Subcutaneous adipose tissue (tissue), 4 donors: ENCODE results near the gene THYN1. TPM values are rescaled to one million over a fixed set of nuclear protein-coding genes. Genes with fewer than 3 reads are reported as not detected.

Experiments used
- total RNA-seq, 4 donors: library from RNA; depleted of rRNA; stranded (reverse); fragments of >200 nt; gene quantifications; one replicate each; pipeline ENCODE4 v1.1.0, GENCODE V29; 2016
- TF ChIP-seq, protein P1 (sequence below): fragments of 450-650 bp; IDR thresholded peaks from one replicate; pipeline ENCODE4 v1.5.1; 2016; ENCODE audit warnings: low read depth, mild to moderate bottlenecking, control low read depth, antibody characterized with exemption, moderate library complexity

Gene THYN1
- total RNA-seq, 4 donors from 2014 or later = 48.9 to 124 (median 56.4) TPM

DNA sequence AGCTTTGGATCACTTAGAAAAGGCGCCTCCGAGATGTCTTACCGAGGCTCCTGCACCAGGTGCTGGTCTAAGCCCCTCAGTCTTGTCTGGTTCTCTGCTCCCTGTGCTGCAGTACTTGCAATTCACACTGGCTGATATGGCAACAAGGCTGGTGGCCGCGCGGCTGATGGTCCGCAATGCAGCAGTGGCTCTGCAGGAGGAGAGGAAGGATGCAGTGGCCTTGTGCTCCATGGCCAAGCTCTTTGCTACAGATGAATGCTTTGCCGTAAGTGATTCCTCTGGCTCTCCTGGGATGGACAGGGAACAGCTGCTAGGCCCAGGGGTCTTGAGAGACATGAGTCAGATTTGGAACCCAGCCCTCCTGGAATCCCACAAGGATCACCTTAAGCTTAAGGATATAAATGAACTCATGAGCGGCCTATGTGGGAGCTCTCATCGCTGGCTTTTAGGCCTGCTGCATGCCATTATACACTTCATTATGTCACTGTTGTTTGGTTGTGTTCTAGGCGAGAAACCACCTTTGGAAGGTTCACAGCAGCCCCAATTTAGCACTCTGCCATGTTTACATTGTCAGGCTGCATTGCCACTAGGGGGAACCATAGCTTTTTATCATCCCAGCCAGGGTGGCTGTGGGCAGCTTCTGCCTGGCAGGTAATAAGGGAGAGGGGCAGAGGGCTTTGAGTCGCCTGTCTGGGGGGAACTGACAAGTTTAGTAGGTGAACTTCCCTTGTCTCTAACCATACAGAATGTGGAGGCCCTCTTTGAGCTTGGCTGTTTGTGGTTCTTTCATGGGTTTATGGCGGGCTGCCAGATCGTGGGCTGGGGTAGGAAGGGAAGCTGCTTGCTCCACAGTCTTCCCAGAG is 8.7 kb upstream of the THYN1 start:
- TF ChIP-seq, protein P1, sequence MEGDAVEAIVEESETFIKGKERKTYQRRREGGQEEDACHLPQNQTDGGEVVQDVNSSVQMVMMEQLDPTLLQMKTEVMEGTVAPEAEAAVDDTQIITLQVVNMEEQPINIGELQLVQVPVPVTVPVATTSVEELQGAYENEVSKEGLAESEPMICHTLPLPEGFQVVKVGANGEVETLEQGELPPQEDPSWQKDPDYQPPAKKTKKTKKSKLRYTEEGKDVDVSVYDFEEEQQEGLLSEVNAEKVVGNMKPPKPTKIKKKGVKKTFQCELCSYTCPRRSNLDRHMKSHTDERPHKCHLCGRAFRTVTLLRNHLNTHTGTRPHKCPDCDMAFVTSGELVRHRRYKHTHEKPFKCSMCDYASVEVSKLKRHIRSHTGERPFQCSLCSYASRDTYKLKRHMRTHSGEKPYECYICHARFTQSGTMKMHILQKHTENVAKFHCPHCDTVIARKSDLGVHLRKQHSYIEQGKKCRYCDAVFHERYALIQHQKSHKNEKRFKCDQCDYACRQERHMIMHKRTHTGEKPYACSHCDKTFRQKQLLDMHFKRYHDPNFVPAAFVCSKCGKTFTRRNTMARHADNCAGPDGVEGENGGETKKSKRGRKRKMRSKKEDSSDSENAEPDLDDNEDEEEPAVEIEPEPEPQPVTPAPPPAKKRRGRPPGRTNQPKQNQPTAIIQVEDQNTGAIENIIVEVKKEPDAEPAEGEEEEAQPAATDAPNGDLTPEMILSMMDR = no peak

DNA sequence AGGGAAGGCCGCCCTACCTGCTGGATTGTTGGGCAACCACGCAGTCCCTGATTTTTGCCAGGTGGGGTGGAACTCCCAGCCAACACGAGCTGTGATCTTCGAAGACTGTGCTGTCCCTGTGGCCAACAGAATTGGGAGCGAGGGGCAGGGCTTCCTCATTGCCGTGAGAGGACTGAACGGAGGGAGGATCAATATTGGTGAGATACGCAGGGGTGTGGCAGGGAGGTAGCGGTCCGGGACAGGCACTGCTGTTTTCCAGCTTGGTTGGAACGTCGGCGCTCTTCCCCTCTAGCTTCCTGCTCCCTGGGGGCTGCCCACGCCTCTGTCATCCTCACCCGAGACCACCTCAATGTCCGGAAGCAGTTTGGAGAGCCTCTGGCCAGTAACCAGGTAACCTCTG is 7.8 kb upstream of the THYN1 start:
- TF ChIP-seq, protein P1 = no peak

DNA sequence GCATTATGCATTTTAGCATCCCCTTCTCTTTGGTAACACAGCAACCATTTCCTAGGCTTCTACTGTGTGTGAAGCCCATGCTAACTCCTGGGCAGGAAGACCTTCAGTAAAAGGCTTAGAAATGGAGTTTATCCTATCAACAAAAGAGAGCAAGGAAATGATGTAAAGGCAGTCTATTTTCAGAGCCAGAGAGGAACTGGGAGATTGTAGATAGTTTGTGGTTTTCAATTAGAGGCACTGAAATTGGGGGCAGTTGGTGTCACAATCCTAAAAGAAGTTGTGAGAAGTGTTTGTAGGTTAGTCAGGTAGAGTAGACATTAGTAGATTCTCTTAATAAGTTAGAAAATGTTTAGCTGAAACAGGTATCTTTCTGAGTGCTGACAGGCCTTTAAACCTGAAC is 7.4 kb upstream of the THYN1 start:
- TF ChIP-seq, protein P1 = no peak

DNA sequence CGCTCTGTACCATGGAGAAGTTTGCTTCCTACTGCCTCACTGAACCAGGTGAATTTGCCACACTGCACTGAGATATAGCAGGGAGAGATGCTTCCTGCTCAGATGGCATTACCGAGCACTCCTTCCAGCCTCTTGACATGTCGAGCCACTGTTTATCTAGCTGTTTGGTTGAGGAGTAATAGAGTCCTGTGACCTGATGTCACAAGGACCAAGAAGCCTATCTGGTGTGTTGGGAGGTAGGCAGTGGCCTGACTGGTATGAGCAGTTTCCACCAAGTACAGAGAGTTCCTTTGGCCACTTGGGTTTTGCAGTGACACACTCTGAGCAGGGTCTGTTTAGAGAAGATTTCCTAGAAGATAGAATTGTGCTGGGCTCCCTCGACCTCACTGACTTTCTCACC is 5.4 kb upstream of the THYN1 start:
- TF ChIP-seq, protein P1 = no peak

DNA sequence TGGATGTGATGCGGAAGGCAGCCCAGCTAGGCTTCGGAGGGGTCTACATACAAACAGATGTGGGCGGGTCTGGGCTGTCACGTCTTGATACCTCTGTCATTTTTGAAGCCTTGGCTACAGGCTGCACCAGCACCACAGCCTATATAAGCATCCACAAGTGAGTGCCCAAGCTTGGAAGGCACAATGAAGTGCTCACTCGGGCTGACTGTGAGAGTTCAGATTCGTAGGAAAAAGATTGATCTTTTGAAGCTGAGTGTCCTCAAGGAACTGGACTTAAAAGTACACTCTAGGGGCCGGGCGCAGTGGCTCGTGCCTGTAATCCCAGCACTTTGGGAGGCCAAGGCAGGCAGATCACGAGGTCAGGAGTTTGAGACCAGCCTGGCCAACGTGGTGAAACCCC is 3.9 kb upstream of the THYN1 start:
- TF ChIP-seq, protein P1 = no peak

DNA sequence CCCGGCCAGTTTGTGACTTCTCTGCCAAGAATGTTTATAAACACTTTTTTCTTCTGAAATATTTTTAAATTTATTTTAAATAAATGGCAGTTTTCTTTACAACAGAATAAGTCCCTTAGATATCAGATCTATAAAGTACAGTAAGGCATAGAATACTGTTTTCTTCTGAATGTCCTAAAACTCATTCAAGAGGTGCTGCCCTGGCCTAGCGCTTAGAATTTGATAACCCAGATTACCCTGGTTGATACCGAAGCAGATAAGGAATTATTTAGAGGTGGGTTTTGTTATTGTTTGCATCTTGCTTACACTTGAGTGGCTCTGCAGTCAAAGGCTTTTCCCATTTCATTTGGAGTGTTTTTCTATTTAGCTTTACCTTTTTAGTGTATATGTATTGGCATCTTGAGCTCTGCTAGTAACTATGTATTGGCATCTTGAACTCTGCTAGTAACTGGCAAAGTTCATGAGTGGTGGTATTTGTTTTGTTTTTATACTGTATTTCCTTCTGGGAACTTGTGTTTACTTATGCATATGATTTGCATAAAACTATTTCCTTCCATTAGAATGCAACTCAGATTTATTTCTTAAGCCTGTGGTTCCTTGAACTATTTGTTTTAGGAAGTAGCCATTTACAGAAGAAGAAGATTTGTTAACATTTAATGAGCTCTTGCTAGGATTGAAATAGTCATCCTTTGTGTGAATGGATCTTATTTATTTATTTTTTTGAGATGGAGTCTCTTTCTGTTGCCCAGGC is 1.5 kb upstream of the THYN1 start:
- TF ChIP-seq, protein P1 = no peak
